ENCODE results near the gene PDP2.

Gene PDP2

GRCh38 chr16:66843191-66843590 lies 37.1 kb upstream of the PDP2 start:
- no peak overlapping the region for H3K4me3 ChIP-seq (ENCODE audit: low read depth, low read length)
- TF ChIP-seq CTCF (IDR thresholded peaks at IDR 0.05; ENCODE audit: borderline replicate concordance, insufficient read depth, low read depth, low read length) = no peak

- TF ChIP-seq CTCF (IDR thresholded peaks at IDR 0.05; ENCODE audit: borderline replicate concordance, insufficient read depth, low read depth, low read length) = no peak
- H3K4me3 ChIP-seq (ENCODE audit: low read depth, low read length) = no peak overlapping the region
These were observed 36.3 kb upstream of the PDP2 start for GRCh38 chr16:66844009-66844341.

GRCh38 chr16:66844342-66845079 lies 35.8 kb upstream of the PDP2 start, which contains the start of gene CA7:
Gene CA7 (plus strand): TSS chr16:66844414. CDS start chr16:66844488, 74 bp downstream.
- no peak within 1 kb of the TSS for H3K4me3 ChIP-seq (ENCODE audit: low read depth, low read length)
- no peak for TF ChIP-seq CTCF (IDR thresholded peaks at IDR 0.05; ENCODE audit: borderline replicate concordance, insufficient read depth, low read depth, low read length)

GRCh38 chr16:66845080-66845410 lies 35.3 kb upstream of the PDP2 start:
- H3K4me3 ChIP-seq (ENCODE audit: low read depth, low read length) = no peak overlapping the region
- TF ChIP-seq CTCF (IDR thresholded peaks at IDR 0.05; ENCODE audit: borderline replicate concordance, insufficient read depth, low read depth, low read length) = no peak

- no peak overlapping the region for H3K4me3 ChIP-seq (ENCODE audit: low read depth, low read length)
- no peak for TF ChIP-seq CTCF (IDR thresholded peaks at IDR 0.05; ENCODE audit: borderline replicate concordance, insufficient read depth, low read depth, low read length)
These were observed 34.5 kb upstream of the PDP2 start for GRCh38 chr16:66845791-66846221.

GRCh38 chr16:66846266-66846665 lies 34.0 kb upstream of the PDP2 start:
- no peak overlapping the region for H3K4me3 ChIP-seq (ENCODE audit: low read depth, low read length)
- no peak for TF ChIP-seq CTCF (IDR thresholded peaks at IDR 0.05; ENCODE audit: borderline replicate concordance, insufficient read depth, low read depth, low read length)

- no peak for TF ChIP-seq CTCF (IDR thresholded peaks at IDR 0.05; ENCODE audit: borderline replicate concordance, insufficient read depth, low read depth, low read length)
These were observed 33.5 kb upstream of the PDP2 start for GRCh38 chr16:66846831-66847230.

More at GRCh38 chr16:66846831-66847230, 33.5 kb upstream of the PDP2 start:
- H3K4me3 ChIP-seq (ENCODE audit: low read depth, low read length) = no peak overlapping the region

All from GM12875 (cell line).